ENCODE measurements around the gene SHB.

The SHB gene

GRCh38 chr9:37994639-37995347, 74.2 kb downstream of the SHB start:
- Histone ChIP-seq H3K4me3 (peak overlapping the region; percentile 3), H3K27ac (peak overlapping the region; percentile 23 to 62)
- TF ChIP-seq, protein P1, sequence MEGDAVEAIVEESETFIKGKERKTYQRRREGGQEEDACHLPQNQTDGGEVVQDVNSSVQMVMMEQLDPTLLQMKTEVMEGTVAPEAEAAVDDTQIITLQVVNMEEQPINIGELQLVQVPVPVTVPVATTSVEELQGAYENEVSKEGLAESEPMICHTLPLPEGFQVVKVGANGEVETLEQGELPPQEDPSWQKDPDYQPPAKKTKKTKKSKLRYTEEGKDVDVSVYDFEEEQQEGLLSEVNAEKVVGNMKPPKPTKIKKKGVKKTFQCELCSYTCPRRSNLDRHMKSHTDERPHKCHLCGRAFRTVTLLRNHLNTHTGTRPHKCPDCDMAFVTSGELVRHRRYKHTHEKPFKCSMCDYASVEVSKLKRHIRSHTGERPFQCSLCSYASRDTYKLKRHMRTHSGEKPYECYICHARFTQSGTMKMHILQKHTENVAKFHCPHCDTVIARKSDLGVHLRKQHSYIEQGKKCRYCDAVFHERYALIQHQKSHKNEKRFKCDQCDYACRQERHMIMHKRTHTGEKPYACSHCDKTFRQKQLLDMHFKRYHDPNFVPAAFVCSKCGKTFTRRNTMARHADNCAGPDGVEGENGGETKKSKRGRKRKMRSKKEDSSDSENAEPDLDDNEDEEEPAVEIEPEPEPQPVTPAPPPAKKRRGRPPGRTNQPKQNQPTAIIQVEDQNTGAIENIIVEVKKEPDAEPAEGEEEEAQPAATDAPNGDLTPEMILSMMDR (IDR thresholded peaks at IDR 0.05) = no peak
- no peak for DNase-seq (ENCODE audit: low spot score)

DNA sequence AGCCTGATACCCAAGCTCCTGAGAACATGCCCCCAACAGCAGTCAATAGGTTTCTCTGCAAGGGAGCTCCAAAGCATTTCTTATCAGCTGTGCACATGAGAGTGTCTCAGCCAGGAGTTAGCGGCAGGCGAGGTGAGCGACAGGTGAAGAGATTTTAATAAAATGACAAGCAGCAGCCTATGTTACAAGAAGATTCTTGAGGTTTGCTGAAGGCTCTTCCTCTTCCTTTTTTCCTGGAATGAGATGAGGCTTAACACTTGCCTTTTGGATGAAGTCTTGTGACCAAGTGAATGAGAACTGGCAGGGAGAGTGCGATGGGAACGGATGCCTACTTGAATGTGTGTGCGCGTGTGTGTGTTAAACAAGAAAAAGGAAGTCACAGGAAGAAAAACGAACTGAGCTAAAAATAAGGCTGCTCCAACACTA, 76.1 kb downstream of the SHB start:
- DNase-seq (ENCODE audit: low spot score) = no peak
- TF ChIP-seq, protein P1 (IDR thresholded peaks at IDR 0.05) = no peak
- Histone ChIP-seq H3K4me3 (no peak overlapping the region), H3K27ac (peak overlapping the region in 1 of 2 donors; percentile 55)

DNA sequence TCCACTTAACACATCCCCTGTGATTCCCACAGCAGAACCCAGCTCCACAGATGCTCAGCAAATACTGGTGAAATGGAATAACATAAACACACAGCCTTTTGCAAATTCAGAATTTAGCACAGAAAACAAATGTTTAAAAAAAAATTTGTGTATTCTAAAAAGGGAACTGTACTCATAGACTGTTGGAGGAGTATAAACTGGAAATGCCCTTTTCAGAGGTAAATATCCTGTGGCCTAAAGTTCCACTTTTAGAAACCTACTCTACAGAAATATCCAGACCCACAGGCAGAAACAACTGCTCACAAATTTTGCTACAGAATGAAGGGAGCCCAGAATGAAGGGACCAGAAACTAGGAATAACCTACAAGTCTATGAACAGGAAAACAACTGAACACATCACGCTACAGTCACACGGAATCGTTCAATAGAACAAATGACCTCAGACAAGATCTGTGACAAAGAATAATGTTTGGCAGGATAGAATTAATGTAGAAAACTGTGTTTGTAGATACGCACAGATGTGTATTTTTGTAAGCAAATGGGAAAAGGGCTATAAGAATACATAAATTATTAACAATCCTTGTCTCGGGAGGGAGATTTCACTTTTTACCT, 78.5 kb downstream of the SHB start:
- Histone ChIP-seq H3K4me3 (no peak overlapping the region), H3K27ac (no peak overlapping the region)
- no peak for DNase-seq (ENCODE audit: low spot score)
- TF ChIP-seq, protein P1 (IDR thresholded peaks at IDR 0.05) = no peak

DNA sequence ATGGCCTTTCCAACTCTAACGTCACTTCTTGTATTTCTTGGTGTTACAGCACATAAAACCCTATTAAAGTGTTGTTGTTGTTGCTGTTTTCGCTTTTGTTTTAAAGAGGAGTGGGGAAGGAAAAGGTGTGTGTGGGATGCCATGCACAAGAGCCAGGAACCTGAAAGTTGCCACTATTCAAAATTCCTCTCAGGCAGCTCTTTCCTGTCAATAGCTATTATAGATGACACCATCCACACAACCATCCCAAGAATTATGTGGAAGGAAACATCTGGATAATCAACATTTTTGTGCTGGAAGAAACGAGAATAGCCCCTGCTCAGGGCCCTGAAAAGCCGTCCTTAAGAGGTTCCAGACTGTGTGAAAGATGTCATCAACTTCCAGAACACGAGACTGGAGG, 79.3 kb downstream of the SHB start:
- TF ChIP-seq, protein P1 (IDR thresholded peaks at IDR 0.05) = no peak
- no peak overlapping the region for H3K27ac ChIP-seq
- H3K4me3 ChIP-seq = no peak overlapping the region
- DNase-seq (ENCODE audit: low spot score) = no peak

DNA sequence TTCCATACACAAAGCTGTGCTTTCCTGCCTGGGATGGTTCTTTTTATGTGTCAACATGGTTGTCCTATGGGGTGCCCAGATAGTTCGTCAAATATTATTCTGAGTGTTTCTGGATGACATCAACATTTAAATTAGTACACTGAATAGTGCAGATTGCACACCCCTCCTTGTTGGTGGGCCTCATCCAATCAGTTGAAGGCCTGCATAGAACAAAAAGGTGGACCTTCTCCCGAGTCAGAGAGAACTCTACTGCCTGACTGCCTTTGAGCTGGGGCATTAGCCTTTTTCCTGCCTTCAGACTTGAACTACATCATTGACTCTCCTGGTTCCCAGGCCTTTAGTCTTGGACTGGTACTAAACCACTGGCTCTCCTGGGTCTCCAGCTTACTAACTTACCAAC, 80.4 kb downstream of the SHB start:
- H3K27ac ChIP-seq = no peak overlapping the region
- H3K4me3 ChIP-seq = no peak overlapping the region
- DNase-seq (ENCODE audit: low spot score) = no peak
- TF ChIP-seq, protein P1 (IDR thresholded peaks at IDR 0.05) = no peak

GRCh38 chr9:37988041-37988440, 81.0 kb downstream of the SHB start:
- no peak overlapping the region for H3K4me3 ChIP-seq
- DNase-seq (ENCODE audit: low spot score) = no peak
- H3K27ac ChIP-seq = no peak overlapping the region
- TF ChIP-seq, protein P1 (IDR thresholded peaks at IDR 0.05) = no peak

GRCh38 chr9:37987467-37987981, 81.5 kb downstream of the SHB start:
- Histone ChIP-seq H3K4me3 (no peak overlapping the region), H3K27ac (no peak overlapping the region)
- no peak for DNase-seq (ENCODE audit: low spot score)
- TF ChIP-seq, protein P1 (IDR thresholded peaks at IDR 0.05) = no peak
